GM18505 (cell line): ENCODE results near the gene NAPG.
"Not testable (repeated sequence)": the region's sequence is repeated elsewhere in the genome, so short reads cannot be mapped to it uniquely, and the experiment has no call there.

ENCODE experiments used
- ATAC-seq: cut with Tn5 transposase; IDR thresholded peaks from one replicate; pipeline ENCODE4 v1.9.1; 2021; ENCODE audit not compliant: unreplicated experiment
- POLR2A ChIP-seq: IDR thresholded peaks from 4 replicates; pipeline ENCODE4 v1.6.1; 2011; ENCODE audit warnings: borderline replicate concordance; ENCODE audit not compliant: insufficient read depth, insufficient read length; ENCODE audit errors: extremely low read depth

Gene NAPG

DNA sequence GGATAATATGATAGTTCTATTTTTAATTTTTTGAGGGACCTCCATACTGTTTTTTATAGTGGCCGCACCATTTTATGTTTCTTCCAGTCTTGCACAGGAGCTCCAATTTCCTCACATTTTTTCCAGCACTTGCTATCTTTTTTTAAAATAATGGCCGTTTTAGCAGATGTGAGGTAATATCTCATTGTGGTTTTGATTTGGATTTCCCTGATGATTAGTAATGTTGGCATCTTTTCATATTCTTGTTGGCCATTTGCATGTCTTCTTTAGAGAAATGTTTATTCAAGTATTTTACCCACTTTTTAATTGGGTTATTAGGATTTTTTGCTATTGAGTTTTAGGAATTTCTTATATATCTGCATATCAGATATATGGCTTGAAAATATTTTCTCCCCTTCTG lies 29.9 kb upstream of the NAPG start:
- TF ChIP-seq POLR2A, result no peak
- no peak for ATAC-seq

DNA sequence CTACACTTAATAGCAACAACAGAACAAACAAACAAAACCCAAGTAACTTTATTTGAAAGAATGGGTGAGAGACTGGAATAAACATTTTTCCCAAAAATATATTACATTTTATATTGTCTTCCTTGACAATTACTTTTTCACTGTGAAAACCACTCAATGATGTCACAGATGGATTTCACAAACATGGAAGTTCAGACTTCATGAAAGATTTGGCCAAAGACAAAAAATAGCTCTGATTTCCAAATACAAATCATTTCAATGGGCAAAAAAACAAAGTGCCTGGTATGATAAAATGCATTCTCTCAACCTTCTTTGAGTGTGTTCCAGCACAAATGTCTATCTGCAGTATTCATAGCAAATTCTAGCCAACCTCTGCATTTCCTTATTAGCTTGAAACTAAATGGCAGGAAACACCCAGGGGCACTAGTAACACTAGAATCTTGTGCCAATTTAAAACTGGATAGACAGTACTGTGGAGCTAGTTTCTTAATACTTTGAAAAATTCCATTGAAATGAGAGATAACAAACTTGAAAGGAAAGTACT lies 28.5 kb upstream of the NAPG start:
- TF ChIP-seq POLR2A, result no peak
- ATAC-seq, result no peak

DNA sequence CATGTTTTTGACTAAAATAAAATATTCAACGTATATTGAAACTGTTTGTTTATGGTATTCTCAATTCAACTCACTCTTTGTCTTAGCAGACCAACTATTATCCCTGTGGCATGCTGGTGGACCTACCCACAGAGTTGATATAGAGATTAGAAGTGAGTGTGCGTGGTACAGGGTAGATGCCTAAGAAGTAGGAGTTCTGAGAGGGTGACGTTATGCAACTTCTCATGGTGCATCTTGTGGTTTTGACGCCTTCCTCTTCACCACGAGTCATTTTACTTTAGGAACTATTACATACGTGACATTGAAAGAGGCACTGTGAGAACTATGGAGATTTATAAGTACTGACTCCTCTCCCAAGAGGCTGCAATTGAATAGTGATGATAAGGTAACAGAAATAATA lies 26.6 kb upstream of the NAPG start:
- no peak for ATAC-seq
- TF ChIP-seq POLR2A, result no peak

DNA sequence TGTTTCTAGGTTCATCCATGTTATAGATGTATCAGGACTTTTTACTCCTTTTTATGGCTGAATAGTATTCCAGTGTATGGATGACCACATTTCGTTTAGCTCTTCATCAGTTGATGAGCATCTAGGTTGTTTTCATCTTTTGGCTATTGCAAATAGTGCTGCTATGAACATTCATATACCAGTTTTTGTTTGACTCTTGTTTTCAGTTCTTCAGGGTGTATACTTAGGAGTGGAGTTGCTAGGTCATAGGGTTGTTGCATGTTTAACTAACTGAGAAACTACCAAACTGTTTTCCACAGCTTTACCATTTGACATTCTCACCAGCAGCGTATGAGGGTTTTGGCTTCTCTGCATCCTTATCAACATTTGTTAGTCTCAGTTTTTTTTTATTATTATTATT lies 25.8 kb upstream of the NAPG start:
- no peak for ATAC-seq
- no peak for TF ChIP-seq POLR2A

DNA sequence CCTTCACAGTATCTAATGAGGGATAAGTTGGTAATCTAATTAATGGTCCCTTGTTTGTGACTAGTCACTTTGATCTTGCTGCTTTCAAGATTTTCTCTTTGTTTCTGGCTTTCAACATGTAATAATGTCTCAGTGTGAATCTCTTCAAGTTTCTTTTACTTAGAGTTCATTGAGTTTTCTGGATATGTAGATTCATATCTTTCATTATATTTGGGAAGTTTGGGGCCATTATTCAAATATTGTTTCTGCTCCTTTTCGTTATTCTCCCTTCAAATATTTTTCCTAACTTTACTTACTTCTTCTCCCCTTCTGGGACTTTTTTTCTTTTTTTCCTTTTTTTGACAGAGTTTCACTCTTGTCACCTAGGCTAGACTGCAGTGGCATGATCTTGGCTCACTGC lies 21.1 kb upstream of the NAPG start:
- no peak for TF ChIP-seq POLR2A
- ATAC-seq, result no peak

DNA sequence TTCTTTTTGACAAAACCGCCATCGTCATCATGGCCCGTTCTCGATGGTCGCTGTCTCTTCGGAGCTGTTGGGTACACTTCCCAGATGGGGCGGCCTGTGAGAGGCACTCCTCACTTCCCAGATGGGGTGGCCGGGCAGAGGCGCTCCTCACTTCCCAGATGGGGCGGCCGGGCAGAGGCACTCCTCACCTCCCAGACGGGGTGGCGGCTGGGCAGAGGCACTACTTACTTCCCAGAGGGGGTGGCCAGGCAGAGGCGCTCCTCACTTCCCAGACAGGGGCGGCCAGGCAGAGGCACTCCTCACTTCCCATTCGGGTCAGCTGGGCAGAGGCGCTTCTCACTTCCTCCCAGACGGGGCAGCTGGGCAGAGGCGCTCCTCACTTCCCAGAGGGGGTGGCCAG lies 19.9 kb upstream of the NAPG start:
- not testable (repeated sequence) for ATAC-seq

DNA sequence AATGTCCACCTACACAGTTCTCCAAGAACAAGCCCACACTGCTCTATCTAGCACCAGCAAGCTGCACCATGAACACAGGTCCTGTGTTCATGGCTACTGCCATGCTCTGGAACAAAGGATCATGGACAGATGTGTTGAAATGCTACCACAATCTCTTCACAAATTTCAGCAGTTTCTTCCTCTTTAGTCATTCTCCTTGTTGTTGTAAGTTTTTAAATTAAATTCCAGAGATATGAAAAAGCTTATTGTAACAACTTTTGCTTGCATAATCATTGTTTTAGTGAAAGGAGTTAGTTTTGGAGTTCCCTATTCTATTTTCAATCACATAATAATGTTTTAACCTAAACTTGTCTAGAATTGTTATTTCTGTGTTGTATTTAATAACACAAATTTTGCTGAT lies 17.2 kb upstream of the NAPG start:
- no peak for TF ChIP-seq POLR2A
- no peak for ATAC-seq

DNA sequence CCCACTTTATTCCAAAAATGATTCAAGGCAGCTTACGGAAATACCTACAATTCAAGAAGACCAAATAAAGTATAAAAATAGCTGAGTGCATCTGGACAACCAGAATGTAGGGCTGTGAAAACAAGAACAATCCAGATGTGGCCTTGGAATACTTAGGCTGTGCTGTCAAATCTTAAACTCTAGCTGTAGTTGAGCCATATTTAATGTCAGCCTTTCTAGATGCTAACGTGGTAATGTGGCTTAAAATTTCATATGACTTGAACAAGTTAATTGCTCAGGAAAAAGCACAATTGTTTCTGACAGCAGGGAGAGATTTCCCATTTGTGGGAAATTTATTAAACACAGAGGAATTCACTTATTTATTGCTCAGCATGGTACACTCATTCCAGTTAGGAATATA lies 14.6 kb upstream of the NAPG start:
- no peak for ATAC-seq
- TF ChIP-seq POLR2A, result no peak

DNA sequence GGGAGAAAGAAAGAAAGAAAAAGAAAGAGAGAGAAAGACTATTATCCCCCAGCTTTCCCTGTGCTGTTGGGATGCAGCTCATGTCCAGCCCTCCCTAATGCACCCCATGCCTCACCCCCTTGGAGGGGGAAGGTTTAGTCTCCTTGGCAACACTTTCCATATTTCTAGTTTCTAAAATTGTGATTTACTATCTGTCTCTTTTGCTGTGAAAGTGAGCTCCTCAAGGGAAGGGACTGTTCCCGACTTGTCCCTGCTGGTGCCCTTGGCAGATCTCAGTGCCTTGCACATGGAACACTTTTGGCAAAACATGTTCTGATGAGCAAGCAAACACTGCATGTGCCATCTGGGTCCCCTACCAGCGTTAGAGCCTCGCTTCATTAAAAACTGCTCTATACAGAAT lies 11.7 kb upstream of the NAPG start:
- no peak for TF ChIP-seq POLR2A
- ATAC-seq, result no peak

DNA sequence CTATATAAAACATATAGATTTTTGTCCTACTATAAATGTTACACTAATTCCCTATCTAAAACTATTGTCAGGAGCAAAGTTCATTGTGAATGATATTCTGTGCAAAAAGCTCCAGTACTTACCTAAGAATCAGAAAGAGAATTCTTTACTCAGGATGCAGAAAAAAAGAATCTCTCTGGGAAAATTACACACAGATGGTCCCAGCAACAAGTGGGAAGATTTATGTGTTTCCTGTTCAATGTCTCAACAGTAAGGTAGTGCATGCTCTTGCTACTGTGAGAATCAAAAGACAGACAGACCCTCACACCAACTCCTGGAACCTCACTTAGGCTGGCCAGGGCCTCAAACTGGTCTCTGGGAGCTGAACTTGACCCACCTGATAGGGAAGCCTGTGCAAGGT lies 11.2 kb upstream of the NAPG start:
- TF ChIP-seq POLR2A, result no peak
- no peak for ATAC-seq

DNA sequence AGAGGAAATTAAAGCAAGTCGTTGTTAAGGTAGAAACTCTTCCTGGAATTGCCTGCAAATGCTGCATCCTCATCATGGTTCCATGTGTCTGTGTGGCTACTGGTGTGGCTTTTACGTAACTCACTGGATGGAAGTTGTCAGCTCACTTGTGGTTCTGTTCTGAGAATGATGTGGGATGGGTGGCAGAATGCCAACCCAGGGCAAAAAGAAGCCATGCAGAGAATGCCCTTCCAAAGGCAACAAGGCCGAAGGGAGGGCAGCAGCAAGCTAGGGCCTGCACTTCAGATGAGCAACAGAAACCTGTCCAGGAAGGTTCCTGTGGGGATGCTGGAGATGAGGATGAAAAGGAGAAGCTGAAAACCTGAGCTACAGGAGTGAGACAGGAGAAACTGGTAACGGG lies 10.4 kb upstream of the NAPG start:
- no peak for TF ChIP-seq POLR2A
- no peak for ATAC-seq

DNA sequence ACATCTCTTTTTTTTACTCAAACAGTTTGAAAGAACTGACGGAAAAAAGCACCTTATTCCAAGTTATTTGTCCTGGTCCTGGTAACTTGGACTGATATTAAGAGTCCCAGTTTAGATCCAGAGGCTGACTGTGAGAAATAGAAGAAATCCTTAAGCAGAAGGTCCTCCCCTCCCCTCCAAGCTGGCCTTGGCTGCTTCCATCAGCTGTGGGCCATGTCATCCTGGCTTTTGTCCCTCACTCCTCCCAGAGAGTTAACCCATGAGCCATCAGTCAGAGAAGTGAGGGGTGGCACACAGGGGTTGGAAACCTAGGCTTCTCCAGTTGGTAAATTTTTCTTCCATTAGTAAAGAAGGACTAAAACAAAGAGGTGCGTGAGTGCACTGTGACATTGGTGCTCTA lies 9.7 kb upstream of the NAPG start:
- no peak for ATAC-seq

DNA sequence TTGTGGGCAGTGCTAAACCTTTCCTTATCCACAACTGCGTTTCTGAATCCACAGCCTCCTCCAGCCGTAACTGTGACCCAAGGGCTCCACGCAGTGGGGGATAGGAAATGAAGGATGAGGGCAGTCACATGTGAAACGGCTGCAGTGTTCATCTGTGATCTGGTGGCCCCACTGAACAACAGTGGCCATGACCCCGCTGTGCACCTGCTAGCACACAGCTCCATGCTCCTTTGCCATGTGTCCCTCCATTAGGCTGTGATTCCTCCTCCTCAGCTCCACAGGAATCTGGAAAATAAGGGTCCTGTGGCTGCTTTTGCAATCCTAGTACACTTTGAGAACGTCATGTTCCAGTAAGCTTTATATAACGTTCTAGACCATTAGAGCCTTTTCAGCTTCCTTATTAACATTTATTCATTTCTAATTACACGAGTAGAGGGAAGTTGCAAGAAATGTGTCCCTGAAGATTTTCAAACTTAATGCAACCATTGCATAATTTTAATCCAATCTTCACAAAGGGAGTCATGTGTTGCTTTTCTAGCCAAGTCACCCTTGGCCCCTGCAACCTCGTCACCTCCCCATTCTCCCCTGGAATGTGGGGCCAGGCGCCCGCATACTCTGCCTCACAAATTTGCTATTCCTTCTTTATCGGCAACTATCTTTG lies 7.1 kb upstream of the NAPG start:
- TF ChIP-seq POLR2A, result no peak
- no peak for ATAC-seq

More for the DNA sequence above, 9.7 kb upstream of the NAPG start:
- TF ChIP-seq POLR2A, result no peak

DNA sequence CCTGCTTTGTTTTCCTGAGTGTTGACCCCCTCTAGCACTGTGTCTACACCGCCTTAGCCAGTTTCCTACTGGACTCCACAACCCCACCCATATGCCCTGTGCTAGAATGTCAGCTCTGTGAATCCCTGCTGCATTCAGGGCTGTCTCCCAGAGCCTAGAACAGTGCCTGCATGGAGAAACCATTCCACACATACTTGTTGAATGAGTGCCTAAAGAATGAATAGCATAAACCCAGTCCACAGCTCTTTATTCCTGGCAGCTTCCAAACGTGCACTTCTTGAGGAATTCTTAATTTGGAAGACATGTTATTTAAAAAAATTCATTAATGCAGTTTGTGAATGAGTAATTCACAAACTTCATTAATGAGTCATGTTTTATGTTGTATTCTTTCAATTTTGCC lies 6.5 kb upstream of the NAPG start:
- no peak for TF ChIP-seq POLR2A
- ATAC-seq, result no peak
